WTC11 (cell line): ENCODE results near the gene PANX2. TPM values are rescaled to one million over a fixed set of nuclear protein-coding genes. Genes with fewer than 3 reads are reported as not detected.
A peak's percentile ranks its signal among the peaks of the same experiment; 100 is the strongest.

Experiments
- ATAC-seq: fragments of 200-7000 bp; cut with Tn5 transposase; 2 replicates; pipeline ENCODE4 v1.10.0; 2021; ENCODE audit warnings: mild to moderate bottlenecking, moderate library complexity
- CTCF ChIA-PET: fragments of 300-600 bp; sonication (Branson Sonifier 250); formaldehyde crosslinking; loops from one replicate; lab custom pipeline; 2021; ENCODE audit warnings: antibody characterized with exemption; lab: Charles Lee
- POLR2A ChIA-PET: fragments of 350-600 bp; sonication (Branson Sonifier 250); formaldehyde crosslinking; loops from one replicate; lab custom pipeline; 2021; ENCODE audit warnings: antibody characterized with exemption; lab: Charles Lee
- DNase-seq: peaks from one replicate; pipeline ENCODE4 v3.0.0; 2021; ENCODE audit warnings: low spot score
- H3K27ac Mint-ChIP-seq: 2 replicates; pipeline ENCODE4 v1.8.0; 2021; ENCODE audit warnings: mixed read lengths
- H3K27me3 Mint-ChIP-seq: 2 replicates; pipeline ENCODE4 v1.8.0; 2021; ENCODE audit warnings: low read depth, mild to moderate bottlenecking, moderate library complexity, mixed read lengths
- H3K36me3 Mint-ChIP-seq: 2 replicates; pipeline ENCODE4 v1.8.0; 2021; ENCODE audit warnings: mixed read lengths
- H3K4me1 Mint-ChIP-seq: 2 replicates; pipeline ENCODE4 v1.8.0; 2022; ENCODE audit warnings: mixed read lengths
- H3K4me3 Mint-ChIP-seq: 2 replicates; pipeline ENCODE4 v1.8.0; 2021; ENCODE audit warnings: mild to moderate bottlenecking, moderate library complexity, mixed read lengths
- H3K9me3 Mint-ChIP-seq: 2 replicates; pipeline ENCODE4 v1.8.0; 2021; ENCODE audit warnings: mixed read lengths
- ATF1 ChIP-seq: sonication (generic); formaldehyde crosslinking; IDR thresholded peaks from 2 replicates; pipeline ENCODE4 v1.8.1; 2023; ENCODE audit warnings: mild to moderate bottlenecking, moderate library complexity, missing genetic modification reagents
- ATF2 ChIP-seq: sonication (generic); formaldehyde crosslinking; IDR thresholded peaks from 2 replicates; pipeline ENCODE4 v1.8.1; 2022; ENCODE audit warnings: low read depth, missing genetic modification reagents, borderline replicate concordance
- ATF3 ChIP-seq: sonication (generic); formaldehyde crosslinking; conservative IDR thresholded peaks from 2 replicates; pipeline ENCODE4 v1.8.1; 2022; ENCODE audit warnings: mild to moderate bottlenecking, missing genetic modification reagents
- CTCF ChIP-seq: fragments of 200-600 bp; IDR thresholded peaks from 2 replicates; pipeline ENCODE4 v1.8.0; 2022; ENCODE audit warnings: antibody characterized with exemption
- ESRRA ChIP-seq: sonication (generic); formaldehyde crosslinking; IDR thresholded peaks from 2 replicates; pipeline ENCODE4 v1.8.1; 2022; ENCODE audit warnings: mild to moderate bottlenecking, missing genetic modification reagents, borderline replicate concordance
- HMGXB4 ChIP-seq: sonication (generic); formaldehyde crosslinking; IDR thresholded peaks from 2 replicates; pipeline ENCODE4 v1.8.1; 2023; ENCODE audit warnings: mild to moderate bottlenecking, moderate library complexity, missing genetic modification reagents
- IRF2 ChIP-seq: sonication (generic); formaldehyde crosslinking; IDR thresholded peaks from 2 replicates; pipeline ENCODE4 v1.8.0; 2022; ENCODE audit warnings: low read depth, missing genetic modification reagents, borderline replicate concordance
- JAZF1 ChIP-seq: fragments of 250-450 bp; sonication (Bioruptor Pico); IDR thresholded peaks from 2 replicates; pipeline ENCODE4 v1.9.0; 2021; ENCODE audit warnings: moderate library complexity, mild to moderate bottlenecking, inconsistent platforms
- NFATC4 ChIP-seq: fragments of 250-450 bp; sonication (Bioruptor Pico); IDR thresholded peaks from 2 replicates; pipeline ENCODE4 v1.9.0; 2021; ENCODE audit warnings: mild to moderate bottlenecking
- NFE2L1 ChIP-seq: sonication (generic); formaldehyde crosslinking; IDR thresholded peaks from 2 replicates; pipeline ENCODE4 v1.8.1; 2023; ENCODE audit warnings: missing genetic modification reagents
- NR2C2 ChIP-seq: sonication (generic); formaldehyde crosslinking; IDR thresholded peaks from 2 replicates; pipeline ENCODE4 v1.8.0; 2022; ENCODE audit warnings: mild to moderate bottlenecking, missing genetic modification reagents
- SMAD4 ChIP-seq: sonication (generic); formaldehyde crosslinking; IDR thresholded peaks from 2 replicates; pipeline ENCODE4 v1.8.0; 2022; ENCODE audit warnings: mild to moderate bottlenecking, missing genetic modification reagents
- SOX15 ChIP-seq: fragments of 250-450 bp; sonication (Bioruptor Pico); IDR thresholded peaks from 2 replicates; pipeline ENCODE4 v1.9.0; 2021; ENCODE audit warnings: mild to moderate bottlenecking
- TCF7 ChIP-seq: sonication (generic); formaldehyde crosslinking; IDR thresholded peaks from 2 replicates; pipeline ENCODE4 v1.8.0; 2022; ENCODE audit warnings: mild to moderate bottlenecking, low read depth, missing genetic modification reagents, moderate library complexity
- TEAD4 ChIP-seq: sonication (generic); formaldehyde crosslinking; IDR thresholded peaks from 2 replicates; pipeline ENCODE4 v1.8.0; 2022; ENCODE audit warnings: mild to moderate bottlenecking, missing genetic modification reagents
- ZNF396 ChIP-seq: fragments of 250-450 bp; sonication (Bioruptor Pico); IDR thresholded peaks from 2 replicates; pipeline ENCODE4 v1.8.0; 2021; ENCODE audit warnings: mild to moderate bottlenecking, moderate library complexity, borderline replicate concordance
- ZNF416 ChIP-seq: fragments of 250-450 bp; sonication (Bioruptor Pico); IDR thresholded peaks from 2 replicates; pipeline ENCODE4 v1.9.0; 2021; ENCODE audit warnings: mild to moderate bottlenecking, inconsistent platforms
- ZNF423 ChIP-seq: fragments of 250-450 bp; sonication (Bioruptor Pico); IDR thresholded peaks from 2 replicates; pipeline ENCODE4 v2.1.2; 2022; ENCODE audit warnings: mild to moderate bottlenecking, moderate library complexity
- ZNF532 ChIP-seq: fragments of 250-450 bp; sonication (Bioruptor Pico); IDR thresholded peaks from 2 replicates; pipeline ENCODE4 v1.9.0; 2021; ENCODE audit warnings: mild to moderate bottlenecking, borderline replicate concordance
- ZSCAN18 ChIP-seq: fragments of 250-450 bp; sonication (Bioruptor Pico); IDR thresholded peaks from 2 replicates; pipeline ENCODE4 v2.1.2; 2022; ENCODE audit warnings: mild to moderate bottlenecking, moderate library complexity
- total RNA-seq: library from RNA; stranded (reverse); gene quantifications from 3 replicates; pipeline ENCODE4 v1.2.3, GENCODE V29; 2021

Gene PANX2
- total RNA-seq, 1 experiment from 2014 or later: 10.2 TPM

GRCh38 chr22:50171965-50172421 is 1.5 kb downstream of the PANX2 start:
- Mint-ChIP-seq H3K27me3 (peaks cover 25% of the 10 kb centered on the region), H3K4me1 (peaks cover 3% of the 10 kb centered on the region; the same call in 1 of the 2 replicates), H3K4me3 (peak overlapping the region; percentile 80; the same call in 1 of the 2 replicates), H3K9me3 (no peaks in the 10 kb centered on the region), H3K27ac (no peak overlapping the region), H3K36me3 (no peaks in the 10 kb centered on the region)
- ATAC-seq: no peak
- ChIA-PET POLR2A (no interaction called here), CTCF (interaction anchor here (0.7 to 1.3 kb wide), 2 partner anchors 23 kb away, joined by 3 to 8 read pairs; no protein-coding TSS in a partner anchor)
- DNase-seq: no peak
- TF ChIP-seq SOX15 (CRISPR knock-in tag) (no peak), ZNF423 (CRISPR knock-in tag) (0 out of 2 replicates have a peak, but pooled peaks have one; percentile 36)

- Mint-ChIP-seq H3K4me3 (no peak overlapping the region), H3K27ac (no peak overlapping the region), H3K27me3 (peaks cover 15% of the 10 kb centered on the region), H3K4me1 (peaks cover 3% of the 10 kb centered on the region; the same call in 1 of the 2 replicates), H3K9me3 (no peaks in the 10 kb centered on the region), H3K36me3 (no peaks in the 10 kb centered on the region)
- ATAC-seq: no peak
- no peak for DNase-seq
- no peak for TF ChIP-seq TEAD4
- no peak for TF ChIP-seq TCF7 (CRISPR knock-in tag)
- TF ChIP-seq ZNF396 (CRISPR knock-in tag): no peak
- ChIA-PET CTCF (no interaction called here), POLR2A (no interaction called here)
Observed at GRCh38 chr22:50173311-50173982, 2.9 kb downstream of the PANX2 start.

- DNase-seq (no peak), ATAC-seq (no peak)
- H3K9me3 Mint-ChIP-seq: no peaks in the 10 kb centered on the region
- H3K4me3 Mint-ChIP-seq: no peak overlapping the region
- no peak overlapping the region for H3K27ac Mint-ChIP-seq
- ChIA-PET CTCF (interaction anchor here (1.1 kb wide), 1 partner anchor 11 kb away, joined by 4 read pairs; no protein-coding TSS in a partner anchor), POLR2A (no interaction called here)
- H3K4me1 Mint-ChIP-seq: peaks cover 3% of the 10 kb centered on the region; the same call in 1 of the 2 replicates
- no peaks in the 10 kb centered on the region for H3K36me3 Mint-ChIP-seq
- peaks cover 9% of the 10 kb centered on the region for H3K27me3 Mint-ChIP-seq
- TF ChIP-seq ZNF423 (CRISPR knock-in tag) (no peak), NR2C2 (CRISPR knock-in tag) (no peak), ATF1 (no peak), ZNF532 (CRISPR knock-in tag) (no peak), ZSCAN18 (no peak), CTCF (no peak), SMAD4 (CRISPR knock-in tag) (no peak), ATF3 (CRISPR knock-in tag) (no peak), ZNF396 (CRISPR knock-in tag) (no peak), IRF2 (CRISPR knock-in tag) (no peak), NFATC4 (CRISPR knock-in tag) (no peak), ESRRA (no peak), NFE2L1 (CRISPR knock-in tag) (no peak), ZNF416 (CRISPR knock-in tag) (no peak), HMGXB4 (no peak), ATF2 (CRISPR knock-in tag) (no peak), JAZF1 (no peak), SOX15 (CRISPR knock-in tag) (no peak)
Observed at GRCh38 chr22:50173983-50174355, 3.4 kb downstream of the PANX2 start.
